GM12891 (cell line): ENCODE results near the gene SPRR2G.

Experiments
- POLR2A ChIP-seq: IDR thresholded peaks from 2 replicates; pipeline ENCODE4 v1.6.1; 2011; ENCODE audit warnings: low read depth, low read length, control low read depth
- POLR2AphosphoS5 ChIP-seq: IDR thresholded peaks from 2 replicates; pipeline ENCODE4 v1.6.1; 2011; ENCODE audit warnings: low read depth, low read length, control low read depth
- POU2F2 ChIP-seq: IDR thresholded peaks from 2 replicates; pipeline ENCODE4 v1.6.1; 2011; ENCODE audit warnings: low read depth, mild to moderate bottlenecking, control low read depth, low read length, moderate library complexity
- SPI1 ChIP-seq: IDR thresholded peaks from 2 replicates; pipeline ENCODE4 v1.6.1; 2011; ENCODE audit warnings: low read depth, low read length, control low read depth
- TAF1 ChIP-seq: IDR thresholded peaks from 2 replicates; pipeline ENCODE4 v1.6.1; 2011; ENCODE audit warnings: low read depth, low read length, control low read depth

GRCh38 chr1:153190373-153190772 lies 39.7 kb upstream of the SPRR2G start:
- no peak for TF ChIP-seq POLR2AphosphoS5
- no peak for TF ChIP-seq POLR2A
- TF ChIP-seq POU2F2 = no peak
- no peak for TF ChIP-seq SPI1
- TF ChIP-seq TAF1 = no peak
